Fibroblast of skin of scalp (primary cell): ENCODE results near the gene HMCN1.
A peak's percentile ranks its signal among the peaks of the same experiment; 100 is the strongest.
"Not testable (repeated sequence)": the region's sequence is repeated elsewhere in the genome, so short reads cannot be mapped to it uniquely, and the experiment has no call there.

Experiments
- DNase-seq: peaks from one replicate; pipeline ENCODE4 v3.0.0-alpha.2; 2013

HMCN1 gene

GRCh38 chr1:185856482-185856881 lies 122.3 kb downstream of the HMCN1 start:
- DNase-seq: no peak

DNA sequence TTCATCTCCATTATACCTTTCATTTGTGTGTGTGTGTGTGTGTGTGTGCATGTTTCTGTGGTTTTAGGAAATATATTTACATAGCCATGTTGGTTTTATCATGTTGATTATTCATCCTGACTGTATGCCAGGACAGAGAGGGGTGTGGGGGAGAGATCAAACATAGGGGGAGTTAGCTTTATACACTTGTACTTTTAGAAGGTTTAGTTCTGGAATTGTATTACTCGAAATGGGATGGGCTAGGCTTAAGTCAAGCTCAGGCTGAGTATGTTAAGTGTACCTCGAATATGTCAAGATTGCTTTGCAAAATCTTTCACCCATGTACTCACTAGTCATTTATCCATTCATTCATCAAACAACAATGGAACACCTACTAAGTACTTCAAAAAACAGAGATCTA lies 123.3 kb downstream of the HMCN1 start:
- peak; percentile 52 for DNase-seq

DNA sequence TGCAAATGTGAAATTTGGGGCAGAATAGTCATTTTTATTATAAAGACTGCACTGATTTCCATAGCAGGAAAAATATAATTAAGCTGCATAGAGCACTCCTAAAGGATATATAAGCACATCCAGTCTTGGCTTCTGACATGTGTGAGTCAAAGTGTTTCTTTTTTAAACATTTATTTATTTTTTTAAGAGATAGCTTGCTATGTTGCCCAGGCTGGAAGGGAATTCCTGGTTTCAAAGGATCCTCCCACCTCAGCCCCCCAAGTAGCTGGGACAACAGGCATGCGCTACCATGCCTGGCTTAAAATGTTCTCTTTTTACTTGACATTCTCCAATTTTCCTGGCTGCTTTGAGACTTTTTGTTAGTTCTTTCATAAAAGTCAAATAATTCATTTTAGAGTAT lies 126.1 kb downstream of the HMCN1 start:
- peak; percentile 89 for DNase-seq

GRCh38 chr1:185860859-185861258 lies 126.7 kb downstream of the HMCN1 start:
- peak; percentile 81 for DNase-seq

- DNase-seq: peak; percentile 62
Measured at GRCh38 chr1:185861630-185862029, 127.4 kb downstream of the HMCN1 start.

GRCh38 chr1:185862235-185862634 lies 128.0 kb downstream of the HMCN1 start:
- no peak for DNase-seq

DNA sequence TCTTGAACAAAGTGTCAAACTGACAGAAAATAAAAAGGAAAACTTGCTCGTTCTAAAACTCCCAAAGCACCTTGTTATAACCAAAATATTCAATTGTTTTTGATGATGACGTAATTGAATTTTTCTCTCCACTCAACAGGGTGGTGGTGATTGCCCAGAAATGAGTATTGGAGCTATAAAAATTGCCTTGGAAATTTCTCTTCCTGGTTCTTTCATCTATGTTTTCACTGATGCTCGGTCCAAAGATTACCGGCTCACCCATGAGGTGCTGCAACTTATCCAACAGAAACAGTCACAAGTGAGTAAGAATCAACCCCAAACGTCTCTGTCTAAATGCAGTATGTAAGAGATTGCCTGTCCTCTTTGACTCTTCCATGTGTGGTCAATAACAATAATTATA lies 130.1 kb downstream of the HMCN1 start:
- no peak for DNase-seq

DNA sequence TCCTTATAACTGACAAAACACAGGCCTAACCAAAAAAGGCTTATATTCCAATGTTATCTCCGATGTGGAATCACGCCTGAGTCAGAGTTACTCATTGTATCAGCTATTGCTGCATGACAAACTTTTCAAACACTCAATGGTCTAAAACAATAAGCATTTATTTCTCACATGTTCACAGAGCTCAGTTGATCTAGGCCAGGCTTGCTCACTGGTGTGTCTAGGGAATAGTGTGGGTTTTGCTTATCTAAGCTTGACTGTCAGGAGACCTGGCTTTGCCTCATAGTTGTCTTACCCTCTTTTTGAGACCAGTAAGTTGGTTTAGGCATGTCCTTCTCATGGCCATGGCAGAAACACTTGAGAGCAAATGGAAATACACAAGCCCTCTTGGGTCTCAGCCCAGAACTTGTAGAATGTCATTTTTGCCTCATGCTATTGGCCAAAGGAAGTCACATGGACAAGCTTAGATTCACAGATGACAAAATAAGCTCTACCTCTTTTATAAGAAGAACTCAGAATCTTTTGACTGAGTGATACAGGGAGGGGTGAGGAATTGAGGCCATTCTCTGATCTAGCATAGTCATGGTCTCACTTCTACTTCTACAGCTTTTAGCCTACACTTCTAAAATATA lies 130.8 kb downstream of the HMCN1 start:
- peak; percentile 93 for DNase-seq

GRCh38 chr1:185869590-185869989 lies 135.4 kb downstream of the HMCN1 start:
- DNase-seq: peak; percentile 29

DNA sequence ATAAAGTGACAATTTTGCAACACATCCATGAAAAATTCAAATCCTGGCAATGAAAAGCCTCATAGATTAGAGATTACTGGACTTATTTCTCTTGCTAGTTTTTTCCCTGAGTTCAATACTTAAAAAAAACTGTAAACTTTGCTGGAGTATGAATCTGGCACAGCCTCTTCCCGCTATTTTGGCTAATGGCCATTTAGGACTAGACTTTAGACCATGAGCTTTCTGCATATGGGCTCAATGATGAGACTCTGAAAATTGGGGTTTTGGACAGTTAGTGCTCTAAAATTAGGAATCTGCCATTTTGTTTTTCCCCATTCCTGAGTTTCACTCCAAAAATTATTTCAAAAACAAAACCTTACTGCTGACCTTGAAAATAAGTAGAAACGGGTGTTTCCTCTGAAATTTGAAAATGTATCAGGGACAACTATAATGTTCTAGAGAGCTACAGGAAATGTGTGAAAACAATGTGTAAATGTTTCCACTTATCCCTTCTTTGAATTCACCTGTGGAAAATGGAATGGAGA lies 137.5 kb downstream of the HMCN1 start:
- no peak for DNase-seq

- no peak for DNase-seq
Measured at GRCh38 chr1:185874246-185874645, 140.1 kb downstream of the HMCN1 start.

DNA sequence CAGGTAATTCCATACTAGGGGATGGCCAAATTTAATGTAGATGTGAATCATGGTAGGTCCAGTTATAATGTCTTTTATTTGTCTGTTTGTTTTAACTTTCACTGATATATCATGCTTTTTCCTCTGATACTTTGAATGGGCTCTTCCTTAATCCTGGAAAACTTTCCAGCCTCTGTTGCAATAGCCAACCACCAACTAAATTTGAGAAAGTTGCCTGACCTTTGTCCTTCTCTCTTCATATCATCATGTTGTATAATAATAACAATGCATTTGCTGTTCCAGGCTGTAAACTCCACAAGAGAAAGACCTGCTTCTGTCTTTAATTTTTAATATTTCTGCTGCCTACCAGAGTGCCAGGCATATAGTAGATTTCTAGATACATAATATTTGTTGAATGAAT lies 146.1 kb downstream of the HMCN1 start:
- no peak for DNase-seq

DNA sequence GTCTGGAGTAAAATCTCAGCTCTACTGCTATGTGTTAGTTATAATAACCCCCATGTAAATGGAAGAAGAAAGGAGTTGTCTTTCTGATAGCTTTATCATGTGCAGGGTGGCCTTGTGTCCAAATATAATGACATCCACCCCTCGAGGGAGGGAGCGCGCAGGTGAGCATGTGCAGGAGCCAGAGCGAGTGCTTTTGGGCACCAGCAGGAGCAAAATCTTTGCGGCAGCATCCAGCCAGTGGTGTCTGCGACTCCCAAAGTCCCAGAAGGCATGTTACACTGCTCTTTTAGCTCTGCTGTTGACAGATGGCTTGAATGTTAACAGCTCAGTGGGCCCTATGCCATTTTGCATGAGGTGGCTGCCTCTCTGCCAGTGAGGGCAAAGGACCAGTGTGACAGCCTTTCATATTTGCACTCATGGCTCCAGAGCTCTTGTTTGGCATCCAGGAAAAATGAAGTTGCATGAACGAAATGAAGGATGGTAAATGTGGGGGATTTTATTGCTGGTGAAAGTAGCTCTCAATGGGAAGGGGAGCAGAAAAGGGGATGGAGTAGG lies 146.7 kb downstream of the HMCN1 start:
- no peak for DNase-seq

DNA sequence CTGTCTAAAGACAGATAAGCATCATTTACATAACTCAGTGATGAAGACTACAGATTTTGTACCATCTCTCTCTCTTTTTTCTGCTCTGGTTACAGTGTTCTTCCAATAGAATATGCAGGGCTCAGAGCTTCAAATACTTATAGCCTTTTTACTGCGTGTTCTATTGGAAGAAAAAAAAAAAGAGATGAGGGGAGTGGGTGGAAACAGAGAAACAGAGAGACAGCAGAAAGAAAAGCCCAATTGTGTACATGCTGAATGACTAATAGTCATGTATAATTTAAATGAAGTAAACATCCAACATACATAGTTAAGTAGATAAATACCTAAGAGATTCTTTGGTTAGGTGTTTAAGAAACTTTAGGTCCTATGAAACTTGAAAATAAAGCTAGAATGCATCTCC lies 151.9 kb downstream of the HMCN1 start:
- DNase-seq: no peak

DNA sequence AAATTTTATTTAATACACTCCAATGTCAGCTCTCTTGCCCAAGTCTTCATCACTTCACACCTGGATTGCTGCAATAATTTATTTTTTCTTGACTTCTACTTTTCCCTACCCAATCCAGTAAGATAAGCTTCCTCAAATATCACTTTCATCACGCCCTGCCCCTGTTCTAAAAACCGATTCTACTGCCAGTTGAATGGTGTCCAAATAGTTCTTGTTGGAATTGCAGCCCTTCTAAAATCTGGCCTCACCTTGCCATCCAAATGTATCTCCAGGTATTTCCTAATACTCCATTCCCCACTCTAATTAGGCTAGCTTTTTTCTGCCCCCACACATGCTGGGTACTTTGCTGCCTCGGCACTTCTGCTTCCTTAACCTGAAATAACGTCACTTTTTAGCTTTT lies 152.5 kb downstream of the HMCN1 start:
- DNase-seq: no peak

DNA sequence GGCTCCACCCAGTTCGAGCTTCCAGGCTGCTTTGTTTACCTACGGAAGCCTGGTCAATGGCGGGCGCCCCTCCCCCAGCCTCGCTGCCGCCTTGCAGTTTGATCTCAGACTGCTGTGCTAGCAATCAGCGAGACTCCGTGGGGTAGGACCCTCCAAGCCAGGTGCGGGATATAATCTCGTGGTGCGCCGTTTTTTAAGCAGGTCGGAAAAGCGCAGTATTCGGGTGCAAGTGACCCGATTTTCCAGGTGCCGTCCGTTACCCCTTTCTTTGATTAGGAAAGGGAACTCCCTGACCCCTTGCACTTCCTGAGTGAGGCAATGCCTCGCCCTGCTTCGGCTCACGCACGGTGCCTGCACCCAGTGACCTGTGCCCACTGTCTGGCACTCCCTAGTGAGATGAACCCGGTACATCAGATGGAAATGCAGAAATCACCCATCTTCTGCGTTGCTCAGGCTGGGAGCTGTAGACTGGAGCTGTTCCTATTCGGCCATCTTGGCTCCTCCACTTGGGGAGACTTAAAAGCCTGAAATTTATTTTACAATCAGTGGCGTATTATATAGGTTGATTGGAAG lies 158.7 kb downstream of the HMCN1 start:
- DNase-seq: not testable (repeated sequence)

DNA sequence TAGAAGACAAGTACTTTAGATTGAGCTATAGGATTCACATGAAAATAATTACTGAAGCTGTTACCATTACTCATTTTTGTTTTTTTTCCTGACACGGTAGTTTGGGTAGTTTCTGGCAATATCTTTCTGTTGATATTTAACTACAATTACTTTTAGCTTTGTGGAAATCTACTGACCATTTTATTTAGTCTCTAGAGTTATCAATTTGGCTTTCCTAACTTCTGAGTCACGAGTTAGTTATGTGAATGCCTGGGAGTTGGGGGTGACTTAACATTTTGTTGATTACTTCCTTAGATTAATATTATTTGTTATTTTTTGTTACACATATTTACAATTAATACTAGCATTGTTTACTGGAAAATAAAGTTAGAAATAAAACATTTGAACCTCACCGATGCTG lies 160.6 kb downstream of the HMCN1 start:
- peak; percentile 47 for DNase-seq

DNA sequence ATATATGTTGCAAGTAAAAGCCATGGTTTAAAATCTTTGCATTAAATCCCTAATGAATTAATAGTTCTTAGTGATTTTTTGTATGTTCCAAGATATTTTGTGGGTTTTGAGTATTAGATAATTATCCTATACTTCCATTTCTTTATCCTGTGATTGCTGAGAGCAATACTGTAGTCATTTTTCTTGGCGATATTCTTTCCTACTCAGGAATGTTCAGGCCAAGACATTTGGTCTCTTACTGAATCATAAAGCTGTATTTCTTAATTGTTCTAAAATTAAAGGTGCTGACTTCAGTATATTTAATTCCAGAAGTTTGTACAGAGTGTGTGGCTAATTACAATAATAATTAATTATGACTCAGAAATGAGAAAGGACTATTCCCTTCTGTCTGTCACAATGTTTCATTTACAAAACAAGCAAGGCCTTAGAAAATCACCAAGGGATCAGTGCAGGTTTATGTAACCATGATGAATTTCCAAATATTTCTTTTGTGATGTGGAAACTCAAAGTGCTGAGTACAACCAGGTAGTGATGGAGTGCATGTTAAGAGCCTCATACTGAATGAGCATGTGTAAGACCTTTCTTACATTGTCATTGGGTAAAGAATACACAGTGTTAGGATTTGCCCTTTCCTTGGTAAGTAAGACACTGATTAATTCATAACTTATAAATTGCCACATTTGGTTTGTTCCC lies 161.2 kb downstream of the HMCN1 start:
- DNase-seq: no peak

- DNase-seq: no peak
Measured at GRCh38 chr1:185896863-185897262, 162.7 kb downstream of the HMCN1 start.

GRCh38 chr1:185906186-185906585 lies 172.0 kb downstream of the HMCN1 start:
- DNase-seq: no peak

DNA sequence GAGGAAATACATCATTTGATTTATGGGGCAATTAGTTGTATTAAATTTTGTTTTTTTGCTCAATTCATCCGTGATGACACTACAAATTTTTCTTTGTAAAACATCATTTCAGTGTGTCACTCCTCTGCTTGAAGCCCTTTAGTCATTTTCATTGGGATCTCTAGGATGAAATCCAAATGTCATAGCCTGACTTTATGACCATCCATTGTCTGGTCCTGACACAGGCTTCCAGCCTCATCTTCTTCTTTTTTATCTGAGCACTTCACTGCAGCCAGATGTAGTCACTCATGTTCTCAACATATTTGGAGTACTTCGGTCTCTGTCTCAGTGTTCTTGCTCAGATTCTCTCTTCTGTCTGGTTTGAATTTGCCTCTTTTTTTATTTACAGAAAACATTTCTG lies 173.1 kb downstream of the HMCN1 start:
- no peak for DNase-seq

DNA sequence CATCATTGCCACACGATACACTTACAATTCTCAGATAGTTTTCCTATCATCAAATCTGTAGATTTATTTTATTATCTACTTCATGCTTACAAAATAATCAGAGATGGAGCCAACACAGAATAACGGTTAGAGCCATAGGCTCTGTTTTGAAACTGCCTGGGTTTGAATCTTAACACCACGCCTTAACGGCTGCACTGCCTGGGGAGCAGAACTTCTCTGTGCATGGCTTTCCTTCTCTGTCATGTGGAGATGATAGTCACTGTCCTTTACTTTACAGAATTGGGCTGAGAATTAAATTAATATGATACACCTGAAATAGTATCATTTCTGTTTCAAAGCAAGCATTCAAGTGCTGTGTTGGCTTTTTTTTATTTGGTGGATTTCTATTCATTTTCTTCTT lies 177.8 kb downstream of the HMCN1 start:
- DNase-seq: no peak

- no peak for DNase-seq
Measured at GRCh38 chr1:185912504-185912903, 178.3 kb downstream of the HMCN1 start.

GRCh38 chr1:185914089-185914488 lies 179.9 kb downstream of the HMCN1 start:
- DNase-seq: no peak
